Myocyte (in vitro differentiated cells): ENCODE measurements around the gene LPAR2. TPM values are rescaled to one million over a fixed set of nuclear protein-coding genes. Genes with fewer than 3 reads are reported as not detected.
"Not testable (repeated sequence)": the region's sequence is repeated elsewhere in the genome, so short reads cannot be mapped to it uniquely, and the experiment has no call there.

Experiments
- DNase-seq: peaks from one replicate; pipeline ENCODE4 v3.0.0-alpha.2; 2012; ENCODE audit warnings: low read depth
- total RNA-seq: library from RNA; depleted of rRNA; stranded (reverse); fragments of >200 nt; gene quantifications from 2 replicates; pipeline ENCODE4 v1.2.3, GENCODE V29; 2014

LPAR2 gene
- total RNA-seq, 1 donor from 2014 or later, result 3.7 TPM

GRCh38 chr19:19633711-19634515 lies 5.9 kb upstream of the LPAR2 start:
- DNase-seq, result no peak

GRCh38 chr19:19632661-19633060 lies 4.6 kb upstream of the LPAR2 start:
- DNase-seq, result no peak

GRCh38 chr19:19631346-19631745 lies 3.3 kb upstream of the LPAR2 start:
- DNase-seq, result no peak

- DNase-seq, result no peak
Measured at GRCh38 chr19:19630426-19630825, 2.4 kb upstream of the LPAR2 start.

- no peak for DNase-seq
Measured at GRCh38 chr19:19630062-19630414, 2.0 kb upstream of the LPAR2 start.

- no peak for DNase-seq
Measured at GRCh38 chr19:19628501-19629134, 598 bp upstream of the LPAR2 start.

- no peak for DNase-seq
Measured at GRCh38 chr19:19626516-19627472, 1.2 kb downstream of the LPAR2 start.

- DNase-seq, result no peak
Measured at GRCh38 chr19:19624032-19624570, 3.9 kb downstream of the LPAR2 start.

GRCh38 chr19:19623383-19623782 lies 4.6 kb downstream of the LPAR2 start:
- DNase-seq, result no peak

GRCh38 chr19:19619849-19620210 lies 8.2 kb downstream of the LPAR2 start:
- DNase-seq, result no peak

- no peak for DNase-seq
Measured at GRCh38 chr19:19619181-19619848, 8.7 kb downstream of the LPAR2 start.

GRCh38 chr19:19618219-19619051 lies 9.6 kb downstream of the LPAR2 start, which contains the start of gene PBX4:
TSS of gene PBX4 (minus strand) at chr19:19618687. CDS start at chr19:19618629, 58 bp downstream.
- peak; percentile 78 for DNase-seq

GRCh38 chr19:19615086-19615485 lies 12.9 kb downstream of the LPAR2 start:
- DNase-seq, result peak; percentile 54

- peak; percentile 94 for DNase-seq
Measured at GRCh38 chr19:19613506-19613905, 14.5 kb downstream of the LPAR2 start.

- DNase-seq, result no peak
Measured at GRCh38 chr19:19610376-19611202, 17.4 kb downstream of the LPAR2 start.

GRCh38 chr19:19606686-19607085 lies 21.3 kb downstream of the LPAR2 start:
- DNase-seq, result not testable (repeated sequence)

- DNase-seq, result peak; percentile 81
Measured at GRCh38 chr19:19606021-19606420, 22.0 kb downstream of the LPAR2 start.

GRCh38 chr19:19602713-19603324 lies 25.2 kb downstream of the LPAR2 start:
- no peak for DNase-seq
